ENCODE data around the gene RBL2. TPM values are rescaled to one million over a fixed set of nuclear protein-coding genes. Genes with fewer than 3 reads are reported as not detected.
"Not testable (repeated sequence)": the region's sequence is repeated elsewhere in the genome, so short reads cannot be mapped to it uniquely, and the experiment has no call there.

Gene RBL2
- polyA plus RNA-seq, 1 donor from 2014 or later, result 146 TPM

GRCh38 chr16:53417976-53418375 is 16.3 kb upstream of the RBL2 start:
- H3K36me3 ChIP-seq (ENCODE audit: insufficient read depth, low read length), result no peaks in the 10 kb centered on the region
- TF ChIP-seq SMC3 (conservative IDR thresholded peaks at IDR 0.05; ENCODE audit: poor library complexity), result no peak
- no peak for TF ChIP-seq TAF1 (IDR thresholded peaks at IDR 0.05; ENCODE audit: low read depth)
- no peak for TF ChIP-seq POLR2AphosphoS5 (IDR thresholded peaks at IDR 0.05)
- no peak for TF ChIP-seq EP300 (conservative IDR thresholded peaks at IDR 0.05; ENCODE audit: poor library complexity, severe bottlenecking)
- TF ChIP-seq MXI1 (conservative IDR thresholded peaks at IDR 0.05; ENCODE audit: poor library complexity, severe bottlenecking), result no peak
- no peak for TF ChIP-seq RAD21 (conservative IDR thresholded peaks at IDR 0.05)
- no peak for TF ChIP-seq REST (IDR thresholded peaks at IDR 0.05; ENCODE audit: borderline replicate concordance)
- no peak for TF ChIP-seq CTCF (IDR thresholded peaks at IDR 0.05; ENCODE audit: poor library complexity, severe bottlenecking)
- TF ChIP-seq EZH2 (IDR thresholded peaks at IDR 0.05; ENCODE audit: borderline replicate concordance, insufficient read depth, low read length, poor library complexity, severe bottlenecking), result no peak
- H3K9me2 ChIP-seq (ENCODE audit: insufficient read depth, low read length), result no peaks in the 10 kb centered on the region
- H3K79me2 ChIP-seq (replicated peaks; ENCODE audit: insufficient read depth, low read length), result no peaks in the 10 kb centered on the region
- H3K27ac ChIP-seq (ENCODE audit: low read length), result no peak overlapping the region
- no peaks in the 10 kb centered on the region for H4K20me1 ChIP-seq (ENCODE audit: insufficient read depth)
- no peak overlapping the region for H3K4me2 ChIP-seq (ENCODE audit: low read length)
- H2AFZ ChIP-seq (ENCODE audit: low read depth, low read length), result no peak overlapping the region
- H3K27me3 ChIP-seq (ENCODE audit: insufficient read depth, low read depth, low read length), result no peaks in the 10 kb centered on the region
- no peak overlapping the region for H3K4me3 ChIP-seq (ENCODE audit: low read length)
- no peaks in the 10 kb centered on the region for H3F3A ChIP-seq (ENCODE audit: insufficient read depth, low read length, poor library complexity, severe bottlenecking)
- H3K9ac ChIP-seq (ENCODE audit: low read length), result no peak overlapping the region
- H3K9me3 ChIP-seq (ENCODE audit: low read length), result no peaks in the 10 kb centered on the region

- H3K79me2 ChIP-seq (replicated peaks; ENCODE audit: insufficient read depth, low read length); H3K9me3 ChIP-seq (ENCODE audit: low read length): not testable (repeated sequence)
These were observed 14.9 kb upstream of the RBL2 start for GRCh38 chr16:53419383-53419709.

GRCh38 chr16:53421248-53421647 is 13.0 kb upstream of the RBL2 start:
- H2AFZ ChIP-seq (ENCODE audit: low read depth, low read length), result no peak overlapping the region
- H3K36me3 ChIP-seq (ENCODE audit: insufficient read depth, low read length), result no peaks in the 10 kb centered on the region
- TF ChIP-seq RAD21 (conservative IDR thresholded peaks at IDR 0.05), result no peak
- no peak for TF ChIP-seq TAF1 (IDR thresholded peaks at IDR 0.05; ENCODE audit: low read depth)
- TF ChIP-seq REST (IDR thresholded peaks at IDR 0.05; ENCODE audit: borderline replicate concordance), result no peak
- no peak for TF ChIP-seq EZH2 (IDR thresholded peaks at IDR 0.05; ENCODE audit: borderline replicate concordance, insufficient read depth, low read length, poor library complexity, severe bottlenecking)
- no peak for TF ChIP-seq CTCF (IDR thresholded peaks at IDR 0.05; ENCODE audit: poor library complexity, severe bottlenecking)
- no peak for TF ChIP-seq EP300 (conservative IDR thresholded peaks at IDR 0.05; ENCODE audit: poor library complexity, severe bottlenecking)
- no peak for TF ChIP-seq SMC3 (conservative IDR thresholded peaks at IDR 0.05; ENCODE audit: poor library complexity)
- TF ChIP-seq POLR2AphosphoS5 (IDR thresholded peaks at IDR 0.05), result no peak
- no peak for TF ChIP-seq MXI1 (conservative IDR thresholded peaks at IDR 0.05; ENCODE audit: poor library complexity, severe bottlenecking)
- H3K27ac ChIP-seq (ENCODE audit: low read length), result no peak overlapping the region
- H3K4me3 ChIP-seq (ENCODE audit: low read length), result no peak overlapping the region
- no peaks in the 10 kb centered on the region for H3K9me3 ChIP-seq (ENCODE audit: low read length)
- H3K4me2 ChIP-seq (ENCODE audit: low read length), result no peak overlapping the region
- H3K79me2 ChIP-seq (replicated peaks; ENCODE audit: insufficient read depth, low read length), result no peaks in the 10 kb centered on the region
- no peaks in the 10 kb centered on the region for H3K27me3 ChIP-seq (ENCODE audit: insufficient read depth, low read depth, low read length)
- H4K20me1 ChIP-seq (ENCODE audit: insufficient read depth), result no peaks in the 10 kb centered on the region
- no peaks in the 10 kb centered on the region for H3K9me2 ChIP-seq (ENCODE audit: insufficient read depth, low read length)
- no peak overlapping the region for H3K9ac ChIP-seq (ENCODE audit: low read length)
- no peaks in the 10 kb centered on the region for H3F3A ChIP-seq (ENCODE audit: insufficient read depth, low read length, poor library complexity, severe bottlenecking)

More at GRCh38 chr16:53419383-53419709, 14.9 kb upstream of the RBL2 start:
- not testable (repeated sequence) for H3K9me2 ChIP-seq (ENCODE audit: insufficient read depth, low read length); H3F3A ChIP-seq (ENCODE audit: insufficient read depth, low read length, poor library complexity, severe bottlenecking); H3K9ac ChIP-seq (ENCODE audit: low read length); H2AFZ ChIP-seq (ENCODE audit: low read depth, low read length); H3K27ac ChIP-seq (ENCODE audit: low read length); H3K4me2 ChIP-seq (ENCODE audit: low read length); H4K20me1 ChIP-seq (ENCODE audit: insufficient read depth); H3K27me3 ChIP-seq (ENCODE audit: insufficient read depth, low read depth, low read length); H3K36me3 ChIP-seq (ENCODE audit: insufficient read depth, low read length); H3K4me3 ChIP-seq (ENCODE audit: low read length)

Data from neural cell (in vitro differentiated cells).